Keratinocyte (primary cell): ENCODE measurements around the gene GRAMD2B. TPM values are rescaled to one million over a fixed set of nuclear protein-coding genes. Genes with fewer than 3 reads are reported as not detected.

Experiments used
- DNase-seq: peaks from one replicate; pipeline ENCODE4 v3.0.0-alpha.2; 2011; ENCODE audit warnings: low read depth, missing footprints, low spot score
- FAIRE-seq: peaks from 2 replicates; lab custom pipeline; 2011; peaks lifted over from hg19 to GRCh38; lab: Jason Lieb, UNC
- H2AFZ ChIP-seq: 2 replicates; pipeline ENCODE4 v1.6.0; 2012; ENCODE audit warnings: low read length, control low read depth, inconsistent platforms; ENCODE audit not compliant: control insufficient read depth
- H3K27ac ChIP-seq: 2 replicates; pipeline ENCODE4 v1.5.1; 2011; ENCODE audit warnings: low read length; ENCODE audit not compliant: control insufficient read depth, insufficient read depth
- H3K27me3 ChIP-seq: 3 replicates; pipeline ENCODE4 v1.6.0; 2011; ENCODE audit warnings: low read length; ENCODE audit not compliant: control insufficient read depth, insufficient read depth; ENCODE audit errors: extremely low read depth
- H3K36me3 ChIP-seq, 2 experiments: 2 replicates in 1 of 2; 3 replicates in 1 of 2; pipeline ENCODE4 v1.5.1; 2011; ENCODE audit warnings: low read length in 2 of 2, mild to moderate bottlenecking in 1 of 2; ENCODE audit not compliant: control insufficient read depth in 2 of 2, insufficient read depth in 2 of 2; ENCODE audit errors: extremely low read depth in 1 of 2
- H3K4me1 ChIP-seq: 3 replicates; pipeline ENCODE4 v1.5.1; 2011; ENCODE audit warnings: low read length; ENCODE audit not compliant: control insufficient read depth, insufficient read depth; ENCODE audit errors: extremely low read depth
- H3K4me2 ChIP-seq: 3 replicates; pipeline ENCODE4 v1.6.0; 2011; ENCODE audit warnings: low read depth, low read length; ENCODE audit not compliant: control insufficient read depth, insufficient read depth; ENCODE audit errors: extremely low read depth
- H3K4me3 ChIP-seq, 3 experiments: fragments of 200-600 bp in 1 of 3; sonication (generic) in 1 of 3; 2 replicates in 2 of 3; 3 replicates in 1 of 3; pipeline ENCODE4 v1.5.1; 2011 to 2016; ENCODE audit warnings: low read length in 3 of 3, mild to moderate bottlenecking in 3 of 3, control low read depth in 2 of 3, inconsistent platforms in 1 of 3, low read depth in 1 of 3, mixed read lengths in 1 of 3, mixed run types in 1 of 3, moderate library complexity in 1 of 3; ENCODE audit not compliant: control insufficient read depth in 2 of 3, insufficient read depth in 2 of 3; ENCODE audit errors: extremely low read depth in 1 of 3
- H3K79me2 ChIP-seq: 2 replicates; pipeline ENCODE4 v1.6.0; 2012; ENCODE audit warnings: low read length; ENCODE audit not compliant: control insufficient read depth, insufficient read depth
- H3K9ac ChIP-seq: 3 replicates; pipeline ENCODE4 v1.6.0; 2011; ENCODE audit warnings: low read length; ENCODE audit not compliant: control insufficient read depth, insufficient read depth; ENCODE audit errors: extremely low read depth
- H3K9me1 ChIP-seq: 3 replicates; pipeline ENCODE4 v1.6.0; 2011; ENCODE audit warnings: low read length; ENCODE audit not compliant: control insufficient read depth, insufficient read depth; ENCODE audit errors: extremely low read depth
- H3K9me3 ChIP-seq: 2 replicates; pipeline ENCODE4 v1.5.1; 2012; ENCODE audit warnings: low read depth, low read length; ENCODE audit not compliant: control insufficient read depth
- H4K20me1 ChIP-seq: 3 replicates; pipeline ENCODE4 v1.6.0; 2011; ENCODE audit warnings: low read length; ENCODE audit not compliant: control insufficient read depth, insufficient read depth; ENCODE audit errors: extremely low read depth
- CTCF ChIP-seq, 3 experiments: IDR thresholded peaks in 1 of 3; conservative IDR thresholded peaks in 1 of 3; optimal IDR thresholded peaks in 1 of 3; 2 replicates in 2 of 3; 3 replicates in 1 of 3; pipeline versions ENCODE3 to v1.5.1; 2011; ENCODE audit warnings: low read length in 3 of 3, mild to moderate bottlenecking in 3 of 3, moderate library complexity in 2 of 3, control low read depth in 1 of 3, inconsistent platforms in 1 of 3; ENCODE audit not compliant: insufficient read depth in 2 of 3; ENCODE audit errors: extremely low read depth in 1 of 3
- EZH2 ChIP-seq: IDR thresholded peaks from one replicate; pipeline ENCODE4 v1.6.1; 2012; ENCODE audit warnings: inconsistent platforms, mild to moderate bottlenecking, low read length, moderate library complexity
- dilution Hi-C: fragments of 300-500 bp; cut with MboI; formaldehyde crosslinking; loops from one replicate; pipeline ENCODE4 v1.7.0; 2020; ENCODE audit warnings: low sequenced_read_pairs; ENCODE audit not compliant: extremely low pct_ligation_motif_present
- polyA plus RNA-seq, 5 experiments: library from polyadenylated mRNA; depleted of rRNA in 3 of 5; stranded (reverse) in 3 of 5; stranded (forward) in 1 of 5; unstranded in 1 of 5; fragments of >200 nt; gene quantifications; 1 replicate in 1 of 5; 2 replicates in 3 of 5; 3 replicates in 1 of 5; pipeline versions ENCODE4 v1.2.1 to v1.2.3, GENCODE V29; 2011 to 2012; ENCODE audit warnings: missing spikeins in 2 of 5, low read depth in 1 of 5, low replicate concordance in 1 of 5

GRAMD2B gene
- polyA plus RNA-seq, 1 donor (not counting 4 experiments of a cell fraction or from before 2014, with no cell fraction given), result 45.9 TPM

- Histone ChIP-seq H3K36me3 (no peaks in the 10 kb centered on the region), H3K4me3 (no peak overlapping the region), H3K79me2 (no peaks in the 10 kb centered on the region), H3K4me1 (peaks cover 19% of the 10 kb centered on the region), H3K9me3 (no peaks in the 10 kb centered on the region), H3K9ac (no peak overlapping the region), H3K27me3 (no peaks in the 10 kb centered on the region), H3K27ac (no peak overlapping the region), H3K4me2 (no peak overlapping the region), H4K20me1 (no peaks in the 10 kb centered on the region), H3K9me1 (no peaks in the 10 kb centered on the region), H2AFZ (peak overlapping the region; percentile 18)
- dilution Hi-C loops, result no loop called here
- no peak for DNase-seq
- FAIRE-seq, result peak; percentile 71
- TF ChIP-seq CTCF (optimal IDR thresholded peaks at IDR 0.05 in 1 of 3, IDR thresholded peaks at IDR 0.05 in 1 of 3, conservative IDR thresholded peaks at IDR 0.05 in 1 of 3; ENCODE audit: extremely low read depth in 1 of 3, insufficient read depth in 2 of 3, low read length in 3 of 3), result no peak
- TF ChIP-seq EZH2, result no peak
Measured at GRCh38 chr5:126503602-126504104, 80.4 kb downstream of the GRAMD2B start.

- Histone ChIP-seq H3K27me3 (no peaks in the 10 kb centered on the region), H3K4me1 (peaks cover 19% of the 10 kb centered on the region), H4K20me1 (no peaks in the 10 kb centered on the region), H3K9ac (no peak overlapping the region), H3K9me1 (no peaks in the 10 kb centered on the region), H3K4me2 (no peak overlapping the region), H3K36me3 (no peaks in the 10 kb centered on the region), H3K9me3 (no peaks in the 10 kb centered on the region), H2AFZ (no peak overlapping the region), H3K4me3 (no peak overlapping the region), H3K79me2 (no peaks in the 10 kb centered on the region), H3K27ac (no peak overlapping the region)
- dilution Hi-C loops, result no loop called here
- no peak for DNase-seq
- FAIRE-seq, result no peak
- no peak for TF ChIP-seq CTCF (optimal IDR thresholded peaks at IDR 0.05 in 1 of 3, IDR thresholded peaks at IDR 0.05 in 1 of 3, conservative IDR thresholded peaks at IDR 0.05 in 1 of 3; ENCODE audit: extremely low read depth in 1 of 3, insufficient read depth in 2 of 3, low read length in 3 of 3)
- no peak for TF ChIP-seq EZH2
Measured at GRCh38 chr5:126506079-126506478, 82.9 kb downstream of the GRAMD2B start.
